Measurements from ENCODE around the gene CADPS. TPM values are rescaled to one million over a fixed set of nuclear protein-coding genes. Genes with fewer than 3 reads are reported as not detected.

The CADPS gene
- total RNA-seq, 1 experiment from 2014 or later: not detected

GRCh38 chr3:62527474-62527873 is 347.7 kb downstream of the CADPS start:
- ChIA-PET POLR2A (ENCODE audit: low non-redundant PET) (no interaction called here), CTCF (no interaction called here)
- Histone ChIP-seq H3K4me1 (ENCODE audit: insufficient read depth, low read length, poor library complexity, severe bottlenecking) (no peaks in the 10 kb centered on the region), H3K36me3 (ENCODE audit: insufficient read depth, low read length, poor library complexity, severe bottlenecking) (no peaks in the 10 kb centered on the region), H3K4me3 (ENCODE audit: low read depth, low read length, poor library complexity, severe bottlenecking) (no peak overlapping the region), H3K27me3 (replicated peaks; ENCODE audit: insufficient read depth, low read depth, low read length, poor library complexity) (peaks cover 6% of the 10 kb centered on the region), H3K9me3 (ENCODE audit: low read depth, low read length, poor library complexity, severe bottlenecking) (no peaks in the 10 kb centered on the region), H3K27ac (ENCODE audit: low read depth, low read length, poor library complexity, severe bottlenecking) (no peak overlapping the region)
- no peak for DNase-seq (ENCODE audit: low spot score)
- no peak for TF ChIP-seq CTCF (conservative IDR thresholded peaks at IDR 0.05; ENCODE audit: low read depth, low read length)
- no peak for TF ChIP-seq EZH2 (IDR thresholded peaks at IDR 0.05; ENCODE audit: borderline replicate concordance, low read depth, low read length, poor library complexity, severe bottlenecking)
- intact Hi-C loops (cut with micrococcal nuclease; ENCODE audit: unreplicated experiment): no loop called here
- no TSS peak for BruUV-seq (replicated peaks)

GRCh38 chr3:62525281-62525680 is 349.9 kb downstream of the CADPS start:
- no peaks in the 10 kb centered on the region for H3K9me3 ChIP-seq (ENCODE audit: low read depth, low read length, poor library complexity, severe bottlenecking)
- CTCF ChIA-PET: no interaction called here
- peaks cover 8% of the 10 kb centered on the region for H3K27me3 ChIP-seq (replicated peaks; ENCODE audit: insufficient read depth, low read depth, low read length, poor library complexity)
- no peaks in the 10 kb centered on the region for H3K4me1 ChIP-seq (ENCODE audit: insufficient read depth, low read length, poor library complexity, severe bottlenecking)
- no peaks in the 10 kb centered on the region for H3K36me3 ChIP-seq (ENCODE audit: insufficient read depth, low read length, poor library complexity, severe bottlenecking)
- intact Hi-C loops (cut with micrococcal nuclease; ENCODE audit: unreplicated experiment): no loop called here
- no TSS peak for BruUV-seq (replicated peaks)
- DNase-seq (ENCODE audit: low spot score): no peak
- H3K4me3 ChIP-seq (ENCODE audit: low read depth, low read length, poor library complexity, severe bottlenecking): no peak overlapping the region
- no peak overlapping the region for H3K27ac ChIP-seq (ENCODE audit: low read depth, low read length, poor library complexity, severe bottlenecking)
- no peak for TF ChIP-seq CTCF (conservative IDR thresholded peaks at IDR 0.05; ENCODE audit: low read depth, low read length)
- no peak for TF ChIP-seq EZH2 (IDR thresholded peaks at IDR 0.05; ENCODE audit: borderline replicate concordance, low read depth, low read length, poor library complexity, severe bottlenecking)
- POLR2A ChIA-PET (ENCODE audit: low non-redundant PET): no interaction called here

GRCh38 chr3:62523672-62524071 is 351.5 kb downstream of the CADPS start:
- no TSS peak for BruUV-seq (replicated peaks)
- CTCF ChIA-PET: no interaction called here
- H3K36me3 ChIP-seq (ENCODE audit: insufficient read depth, low read length, poor library complexity, severe bottlenecking): no peaks in the 10 kb centered on the region
- POLR2A ChIA-PET (ENCODE audit: low non-redundant PET): no interaction called here
- intact Hi-C loops (cut with micrococcal nuclease; ENCODE audit: unreplicated experiment): no loop called here
- no peaks in the 10 kb centered on the region for H3K9me3 ChIP-seq (ENCODE audit: low read depth, low read length, poor library complexity, severe bottlenecking)
- H3K4me1 ChIP-seq (ENCODE audit: insufficient read depth, low read length, poor library complexity, severe bottlenecking): no peaks in the 10 kb centered on the region
- no peak overlapping the region for H3K27ac ChIP-seq (ENCODE audit: low read depth, low read length, poor library complexity, severe bottlenecking)
- no peak for DNase-seq (ENCODE audit: low spot score)
- H3K27me3 ChIP-seq (replicated peaks; ENCODE audit: insufficient read depth, low read depth, low read length, poor library complexity): peaks cover 13% of the 10 kb centered on the region
- no peak overlapping the region for H3K4me3 ChIP-seq (ENCODE audit: low read depth, low read length, poor library complexity, severe bottlenecking)
- TF ChIP-seq EZH2 (IDR thresholded peaks at IDR 0.05; ENCODE audit: borderline replicate concordance, low read depth, low read length, poor library complexity, severe bottlenecking) (no peak), CTCF (conservative IDR thresholded peaks at IDR 0.05; ENCODE audit: low read depth, low read length) (no peak)

Data from A673 (cell line).